CD4-positive, alpha-beta T cell (primary cell): Measurements from ENCODE around the gene FCHSD2. TPM values are rescaled to one million over a fixed set of nuclear protein-coding genes. Genes with fewer than 3 reads are reported as not detected.

Experiments used
- ATAC-seq: fragments of 200-7000 bp; cut with Tn5 transposase; one replicate; pipeline ENCODE4 v1.10.0; 2022; ENCODE audit warnings: mild to moderate bottlenecking; ENCODE audit not compliant: poor library complexity
- CTCF ChIA-PET: fragments of 350-600 bp; sonication (Branson Sonifier 250); formaldehyde crosslinking; loops from one replicate; lab custom pipeline; 2021; ENCODE audit warnings: antibody characterized with exemption, inconsistent platforms; lab: Charles Lee
- POLR2A ChIA-PET: fragments of 350-600 bp; sonication (Branson Sonifier 250); formaldehyde crosslinking; loops from one replicate; lab custom pipeline; 2021; ENCODE audit warnings: antibody characterized with exemption, inconsistent platforms; lab: Charles Lee
- DNase-seq, 14 experiments: peaks; one replicate each; pipeline ENCODE4 v3.0.0-alpha.2; 2013 to 2020; ENCODE audit warnings: mixed read lengths in 2 of 14
- H3K27ac ChIP-seq, 2 donors: one replicate each; pipeline versions ENCODE4 v1.5.1 to v1.7.0; 2013; ENCODE audit warnings: low read length in 2 of 2, low read depth in 1 of 2, mild to moderate bottlenecking in 1 of 2
- H3K27me3 ChIP-seq, 2 experiments: 1 replicate in 1 of 2; 2 replicates in 1 of 2; pipeline versions ENCODE4 v1.6.1 to v1.7.0; 2013; ENCODE audit warnings: low read length in 2 of 2, control low read depth in 1 of 2, mild to moderate bottlenecking in 1 of 2, moderate library complexity in 1 of 2; ENCODE audit not compliant: insufficient read depth in 2 of 2, control insufficient read depth in 1 of 2
- H3K36me3 ChIP-seq: one replicate; pipeline ENCODE4 v1.6.1; 2013; ENCODE audit warnings: low read length, control low read depth; ENCODE audit not compliant: insufficient read depth
- H3K4me1 ChIP-seq: one replicate; pipeline ENCODE4 v1.6.1; 2013; ENCODE audit warnings: low read length, control low read depth; ENCODE audit not compliant: insufficient read depth
- H3K4me3 ChIP-seq: one replicate; pipeline ENCODE4 v1.5.1; 2013; ENCODE audit warnings: mild to moderate bottlenecking, low read length, moderate library complexity
- H3K9me3 ChIP-seq, 2 experiments: 1 replicate in 1 of 2; 2 replicates in 1 of 2; pipeline versions ENCODE4 v1.6.1 to v1.7.0; 2013; ENCODE audit warnings: low read length in 2 of 2, mild to moderate bottlenecking in 2 of 2, control low read depth in 1 of 2, moderate library complexity in 1 of 2; ENCODE audit not compliant: control insufficient read depth in 1 of 2, insufficient read depth in 1 of 2
- H3K27ac Mint-ChIP-seq: one replicate; pipeline ENCODE4 v1.8.0; 2020; ENCODE audit warnings: mixed read lengths
- H3K27me3 Mint-ChIP-seq: one replicate; pipeline ENCODE4 v1.8.0; 2021; ENCODE audit warnings: mixed read lengths
- H3K36me3 Mint-ChIP-seq: one replicate; pipeline ENCODE4 v1.8.0; 2021; ENCODE audit warnings: low read depth, mixed read lengths
- H3K4me1 Mint-ChIP-seq: one replicate; pipeline ENCODE4 v1.8.0; 2021; ENCODE audit warnings: low read depth, mixed read lengths
- H3K4me3 Mint-ChIP-seq: one replicate; pipeline ENCODE4 v1.8.0; 2020; ENCODE audit warnings: mild to moderate bottlenecking, mixed read lengths
- H3K9me3 Mint-ChIP-seq: one replicate; pipeline ENCODE4 v1.8.0; 2020; ENCODE audit warnings: mixed read lengths
- intact Hi-C, 2 experiments: fragments of 100-400 bp; cut with DNase I in 1 of 2; cut with micrococcal nuclease in 1 of 2; formaldehyde crosslinking; loops; one replicate each; pipeline versions ENCODE4 v1.15.1 to v1.9.0; 2023 to 2025; cut with DNase I, micrococcal nuclease
- total RNA-seq, 174 experiments: library from RNA in 2 of 174; stranded (reverse) in 2 of 174; gene quantifications; one replicate each; pipeline ENCODE4 v1.2.3 and lab custom pipeline; 2021 to 2026
- TF ChIP-seq, protein P1 (sequence below): fragments of 200-600 bp; IDR thresholded peaks from one replicate; pipeline ENCODE4 v1.8.0; 2022; ENCODE audit warnings: antibody characterized with exemption, mild to moderate bottlenecking

Gene FCHSD2
- total RNA-seq, 2 experiments from 2014 or later = 48.6 to 50.7 TPM

DNA sequence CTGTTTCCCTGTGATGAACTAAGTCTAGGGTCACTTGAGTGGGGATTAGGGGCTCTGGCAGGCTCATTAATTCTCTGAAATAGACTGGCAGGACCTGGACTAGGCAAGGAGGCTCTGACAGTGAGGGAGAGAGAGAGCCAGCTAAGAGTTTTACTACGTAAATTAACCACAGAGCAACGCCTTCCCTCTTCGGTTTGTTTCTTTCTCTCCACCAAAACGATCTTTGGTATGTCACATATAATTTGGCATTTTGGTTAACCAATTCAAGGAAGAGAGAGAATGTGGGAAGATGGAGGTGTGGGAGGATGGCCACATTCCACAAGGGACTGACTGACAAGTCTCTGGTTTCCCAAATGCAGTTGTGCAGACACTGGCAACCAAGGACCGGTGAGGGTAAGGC lies 300.0 kb downstream of the FCHSD2 start:
- peaks cover 72% of the 10 kb centered on the region for H3K36me3 Mint-ChIP-seq
- Histone ChIP-seq H3K27ac (no peak overlapping the region), H3K36me3 (peaks cover 68% of the 10 kb centered on the region), H3K9me3 (no peaks in the 10 kb centered on the region), H3K27me3 (no peaks in the 10 kb centered on the region), H3K4me3 (no peak overlapping the region), H3K4me1 (no peaks in the 10 kb centered on the region)
- CTCF ChIA-PET = interaction anchor here (2.2 kb wide), 1 partner anchor 11 kb away, joined by 7 read pairs; no protein-coding TSS in a partner anchor
- intact Hi-C loops = no loop called here
- no peak overlapping the region for H3K27ac Mint-ChIP-seq
- peaks cover 7% of the 10 kb centered on the region for H3K4me1 Mint-ChIP-seq
- ATAC-seq = no peak
- TF ChIP-seq, protein P1, sequence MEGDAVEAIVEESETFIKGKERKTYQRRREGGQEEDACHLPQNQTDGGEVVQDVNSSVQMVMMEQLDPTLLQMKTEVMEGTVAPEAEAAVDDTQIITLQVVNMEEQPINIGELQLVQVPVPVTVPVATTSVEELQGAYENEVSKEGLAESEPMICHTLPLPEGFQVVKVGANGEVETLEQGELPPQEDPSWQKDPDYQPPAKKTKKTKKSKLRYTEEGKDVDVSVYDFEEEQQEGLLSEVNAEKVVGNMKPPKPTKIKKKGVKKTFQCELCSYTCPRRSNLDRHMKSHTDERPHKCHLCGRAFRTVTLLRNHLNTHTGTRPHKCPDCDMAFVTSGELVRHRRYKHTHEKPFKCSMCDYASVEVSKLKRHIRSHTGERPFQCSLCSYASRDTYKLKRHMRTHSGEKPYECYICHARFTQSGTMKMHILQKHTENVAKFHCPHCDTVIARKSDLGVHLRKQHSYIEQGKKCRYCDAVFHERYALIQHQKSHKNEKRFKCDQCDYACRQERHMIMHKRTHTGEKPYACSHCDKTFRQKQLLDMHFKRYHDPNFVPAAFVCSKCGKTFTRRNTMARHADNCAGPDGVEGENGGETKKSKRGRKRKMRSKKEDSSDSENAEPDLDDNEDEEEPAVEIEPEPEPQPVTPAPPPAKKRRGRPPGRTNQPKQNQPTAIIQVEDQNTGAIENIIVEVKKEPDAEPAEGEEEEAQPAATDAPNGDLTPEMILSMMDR = no peak
- no peaks in the 10 kb centered on the region for H3K9me3 Mint-ChIP-seq
- POLR2A ChIA-PET = no interaction called here
- no peaks in the 10 kb centered on the region for H3K27me3 Mint-ChIP-seq
- DNase-seq = no peak
- H3K4me3 Mint-ChIP-seq = no peak overlapping the region

DNA sequence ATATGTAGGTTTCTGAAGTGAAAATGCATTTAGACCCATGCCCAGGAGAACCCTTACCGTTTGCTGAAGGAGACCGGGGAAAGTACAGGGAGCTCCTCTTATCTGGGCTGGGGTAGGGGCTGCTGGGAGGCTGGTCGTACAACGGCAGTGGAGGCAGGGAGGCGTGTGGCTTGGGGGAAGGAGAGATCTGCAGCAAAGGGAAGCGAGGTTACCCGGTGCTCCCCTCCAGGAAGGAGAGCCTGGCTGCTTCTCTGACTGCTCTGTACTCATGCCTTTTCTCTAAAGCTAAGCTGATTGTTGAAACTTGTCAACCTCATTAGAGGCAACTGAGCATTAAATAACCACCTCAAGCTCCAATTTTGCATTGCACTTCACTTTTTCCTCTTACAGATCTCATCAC lies 300.7 kb downstream of the FCHSD2 start:
- intact Hi-C loops = no loop called here
- Mint-ChIP-seq H3K9me3 (no peaks in the 10 kb centered on the region), H3K4me3 (no peak overlapping the region), H3K4me1 (peaks cover 7% of the 10 kb centered on the region), H3K27ac (no peak overlapping the region), H3K36me3 (peaks cover 72% of the 10 kb centered on the region), H3K27me3 (no peaks in the 10 kb centered on the region)
- POLR2A ChIA-PET = interaction anchor here (1.1 to 1.2 kb wide), 2 partner anchors 49 to 119 kb away, joined by 3 to 5 read pairs; no protein-coding TSS in a partner anchor
- no peak for ATAC-seq
- TF ChIP-seq, protein P1 = no peak
- no peaks in the 10 kb centered on the region for H3K27me3 ChIP-seq
- DNase-seq = no peak
- H3K9me3 ChIP-seq = no peaks in the 10 kb centered on the region
- H3K4me1 ChIP-seq = no peaks in the 10 kb centered on the region
- no peak overlapping the region for H3K27ac ChIP-seq
- CTCF ChIA-PET = interaction anchor here (0.6 to 2.2 kb wide), 3 partner anchors 10 to 160 kb away, joined by 3 to 7 read pairs (median 4); no protein-coding TSS in a partner anchor
- no peak overlapping the region for H3K4me3 ChIP-seq
- H3K36me3 ChIP-seq = peaks cover 63% of the 10 kb centered on the region

DNA sequence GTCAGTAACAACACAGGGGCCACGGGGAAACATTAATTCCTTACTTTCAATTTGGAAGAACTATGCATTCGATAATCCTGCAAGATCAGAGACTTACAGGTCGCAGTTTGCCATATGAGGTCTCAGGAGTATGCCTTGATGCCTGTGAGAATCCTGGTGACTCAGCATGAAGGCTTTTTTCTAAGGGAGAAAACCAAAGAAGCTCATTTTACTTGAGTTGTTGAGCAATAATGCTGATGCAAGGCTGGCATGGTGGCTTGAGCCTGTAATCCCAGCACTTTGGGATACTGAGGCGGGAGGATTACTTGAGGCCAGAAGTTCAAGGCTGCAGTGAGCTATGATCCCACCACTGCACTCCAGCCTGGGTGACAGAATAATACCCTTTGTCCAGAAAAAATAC lies 301.3 kb downstream of the FCHSD2 start:
- intact Hi-C loops = no loop called here
- DNase-seq = no peak
- no peaks in the 10 kb centered on the region for H3K27me3 ChIP-seq
- H3K4me3 Mint-ChIP-seq = no peak overlapping the region
- no peak overlapping the region for H3K27ac ChIP-seq
- peaks cover 61% of the 10 kb centered on the region for H3K36me3 ChIP-seq
- no peaks in the 10 kb centered on the region for H3K9me3 Mint-ChIP-seq
- TF ChIP-seq, protein P1 = no peak
- H3K4me1 ChIP-seq = no peaks in the 10 kb centered on the region
- H3K4me3 ChIP-seq = no peak overlapping the region
- H3K4me1 Mint-ChIP-seq = peaks cover 7% of the 10 kb centered on the region
- no peaks in the 10 kb centered on the region for H3K27me3 Mint-ChIP-seq
- no peaks in the 10 kb centered on the region for H3K9me3 ChIP-seq
- H3K36me3 Mint-ChIP-seq = peaks cover 70% of the 10 kb centered on the region
- ChIA-PET CTCF (interaction anchor here (2.2 kb wide), 1 partner anchor 9 kb away, joined by 7 read pairs; no protein-coding TSS in a partner anchor), POLR2A (interaction anchor here (1.1 to 1.2 kb wide), 2 partner anchors 48 to 119 kb away, joined by 3 to 5 read pairs; no protein-coding TSS in a partner anchor)
- no peak for ATAC-seq
- no peak overlapping the region for H3K27ac Mint-ChIP-seq
